Hematopoietic multipotent progenitor cell treated with erythropoietin and hydrocortisone succinate and interleukin-3 and kit ligand, for 4 days (in vitro differentiated cells): ENCODE measurements around the gene YTHDF1.

Experiments used
- DNase-seq: peaks from one replicate; pipeline ENCODE4 v3.0.0-alpha.2; 2015

The YTHDF1 gene

DNA sequence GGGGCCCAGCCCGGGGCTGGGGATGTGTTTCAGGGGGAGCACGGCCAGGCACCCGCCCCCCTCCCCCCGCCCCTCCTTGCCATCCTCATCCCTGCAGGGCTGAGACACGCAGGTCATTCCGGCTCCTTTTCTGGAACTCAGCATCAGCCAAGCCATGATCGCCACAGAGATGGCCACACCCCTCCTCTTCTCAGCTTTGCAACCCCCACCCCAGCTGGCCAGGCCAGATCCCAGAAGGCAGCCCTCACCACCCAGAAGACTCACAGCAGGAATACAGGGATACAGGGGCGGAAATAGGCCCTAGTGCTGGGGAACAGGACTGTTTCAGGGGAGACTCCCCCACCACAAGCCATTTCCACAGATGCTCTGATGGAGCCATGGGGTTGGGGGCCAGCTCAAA, 33.5 kb downstream of the YTHDF1 start:
- DNase-seq: no peak

DNA sequence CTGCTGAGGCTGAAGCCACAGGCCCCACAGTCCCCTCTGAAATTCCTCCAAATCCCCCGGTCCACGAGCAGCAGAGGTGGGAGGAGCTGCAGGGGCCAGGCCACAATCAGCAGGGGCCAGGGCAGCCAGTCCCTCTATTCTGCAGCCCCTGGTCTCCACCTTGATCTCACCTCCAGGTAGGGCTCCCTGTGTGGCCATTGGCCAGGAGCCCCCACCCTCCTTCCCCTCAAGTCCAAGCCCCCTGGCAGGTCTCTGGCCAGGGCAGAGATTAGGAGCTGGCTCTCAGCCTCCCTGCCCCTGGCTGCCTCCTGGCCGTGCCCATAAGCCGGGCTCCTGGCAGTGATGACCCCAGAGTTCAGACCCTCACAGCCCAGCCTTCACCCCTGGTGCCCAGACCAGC, 34.7 kb downstream of the YTHDF1 start:
- DNase-seq: no peak

DNA sequence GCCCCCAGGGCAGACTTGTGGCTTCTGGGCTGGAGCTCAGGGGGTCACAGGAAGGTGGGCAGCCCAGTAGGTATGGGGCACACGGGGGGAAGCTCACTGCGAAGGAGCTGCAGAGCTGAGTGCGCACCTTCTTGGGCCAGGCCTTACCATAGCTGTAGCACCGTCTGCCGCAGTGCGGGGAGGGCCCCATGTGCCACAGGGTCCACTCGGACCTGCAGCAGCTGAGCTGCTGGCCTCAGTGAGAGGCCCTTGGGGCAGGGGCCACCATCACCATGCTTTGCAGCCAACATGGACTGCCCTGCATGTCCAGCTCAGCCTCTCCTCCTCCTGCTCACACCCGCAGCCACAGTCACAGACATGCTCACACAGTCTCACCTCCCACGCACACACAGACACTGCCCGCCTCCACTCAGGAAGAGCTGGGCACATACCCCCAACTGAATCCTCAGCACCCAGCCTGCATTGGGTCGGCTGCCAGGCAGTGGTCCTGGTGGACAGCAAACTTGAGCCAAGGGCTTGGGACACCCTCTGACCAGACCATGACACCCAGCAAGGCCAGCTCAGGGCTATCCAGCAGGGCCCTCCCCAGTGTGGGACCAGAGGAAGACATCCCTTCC, 35.3 kb downstream of the YTHDF1 start:
- DNase-seq: no peak

DNA sequence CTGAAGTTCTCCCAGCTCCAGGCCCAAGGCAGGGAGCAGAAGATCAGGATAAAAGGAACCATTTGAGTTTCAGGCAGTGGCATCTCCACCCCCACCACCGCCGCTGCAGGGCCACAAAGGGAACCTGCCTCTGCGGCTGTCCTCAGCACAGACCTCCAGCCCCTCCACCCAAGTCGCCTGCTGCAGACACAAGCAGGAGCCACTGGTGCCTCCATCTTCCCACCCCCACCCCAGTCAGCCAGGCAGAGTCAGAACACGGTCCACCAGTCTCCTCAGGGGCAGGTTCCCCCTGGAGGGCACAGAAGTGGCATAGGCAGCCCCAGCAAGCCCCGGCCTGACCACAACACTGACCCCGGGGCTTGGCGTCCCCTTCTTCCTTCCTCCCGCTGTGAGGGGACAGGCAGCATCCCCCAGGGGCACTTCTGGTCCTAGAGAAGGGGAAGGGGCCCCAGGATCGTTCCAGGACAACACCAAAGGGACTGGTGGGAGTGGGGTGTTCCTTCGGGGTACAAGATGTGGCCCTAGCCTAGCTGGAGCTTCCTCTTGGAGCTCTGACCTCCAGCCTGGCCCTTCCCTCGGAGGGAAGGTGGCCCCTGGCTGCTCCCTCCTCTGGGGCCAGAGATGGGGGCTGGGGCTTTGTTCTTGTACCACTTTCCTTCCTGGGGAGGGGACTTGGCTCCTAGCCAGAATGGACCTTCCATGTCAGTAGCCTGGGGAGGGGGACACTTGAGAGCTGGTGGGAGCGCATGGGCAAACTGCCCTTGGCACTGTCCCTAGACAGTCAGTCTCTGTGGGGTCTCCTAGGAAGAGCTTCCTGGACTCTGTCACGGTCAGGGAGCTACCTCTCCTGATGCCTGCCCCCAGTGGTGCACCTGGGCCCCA, 36.0 kb downstream of the YTHDF1 start:
- DNase-seq: no peak

DNA sequence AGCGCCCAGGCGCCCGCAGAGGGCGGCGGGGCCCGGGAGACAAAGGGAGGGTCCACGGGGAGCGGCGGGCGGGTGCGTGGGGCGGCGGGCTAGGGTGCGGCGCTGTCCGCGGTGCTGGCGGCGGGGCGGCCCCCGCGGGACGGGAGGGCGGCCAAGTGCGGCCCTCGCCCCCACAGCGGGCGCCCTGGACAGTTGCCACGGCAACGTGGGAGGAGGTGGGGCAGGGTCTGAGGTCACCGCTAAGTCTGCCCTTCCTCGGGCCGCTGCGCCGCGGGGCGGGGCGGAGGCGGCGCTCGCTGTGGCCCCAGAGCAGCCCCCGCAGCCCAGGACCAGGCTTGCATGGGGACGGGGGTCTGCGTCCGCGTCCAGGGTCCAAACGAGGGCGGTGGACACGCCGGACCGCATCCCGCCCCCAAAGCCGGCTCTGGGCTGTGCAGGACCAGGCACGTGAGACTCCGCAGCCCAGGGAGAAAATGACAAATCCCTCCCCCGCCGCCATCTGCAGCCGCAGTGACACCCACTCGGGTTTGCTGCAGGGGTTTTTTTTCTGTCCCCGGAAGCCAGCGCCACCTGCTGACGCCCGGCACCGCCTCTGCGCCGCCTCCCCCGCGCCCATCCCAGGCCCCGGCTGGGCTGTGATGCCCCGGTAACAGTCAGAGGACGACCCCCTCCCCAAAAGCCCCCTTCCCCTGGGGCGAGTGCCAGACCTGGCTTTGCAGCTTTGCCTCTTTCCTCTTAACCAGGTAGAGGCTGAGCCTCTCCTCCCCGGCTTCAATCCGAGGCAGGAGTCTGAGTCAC, 36.8 kb downstream of the YTHDF1 start:
- DNase-seq: peak; percentile 52

DNA sequence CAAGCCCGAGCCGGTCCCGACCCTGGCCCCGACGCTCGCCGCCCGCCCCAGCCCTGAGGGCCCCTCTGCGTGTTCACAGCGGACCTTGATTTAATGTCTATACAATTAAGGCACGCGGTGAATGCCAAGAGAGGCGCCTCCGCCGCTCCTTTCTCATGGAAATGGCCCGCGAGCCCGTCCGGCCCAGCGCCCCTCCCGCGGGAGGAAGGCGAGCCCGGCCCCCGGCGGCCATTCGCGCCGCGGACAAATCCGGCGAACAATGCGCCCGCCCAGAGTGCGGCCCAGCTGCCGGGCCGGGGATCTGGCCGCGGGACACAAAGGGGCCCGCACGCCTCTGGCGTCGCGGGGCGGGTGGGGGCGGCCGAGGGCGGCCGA, 37.5 kb downstream of the YTHDF1 start:
- DNase-seq: no peak

DNA sequence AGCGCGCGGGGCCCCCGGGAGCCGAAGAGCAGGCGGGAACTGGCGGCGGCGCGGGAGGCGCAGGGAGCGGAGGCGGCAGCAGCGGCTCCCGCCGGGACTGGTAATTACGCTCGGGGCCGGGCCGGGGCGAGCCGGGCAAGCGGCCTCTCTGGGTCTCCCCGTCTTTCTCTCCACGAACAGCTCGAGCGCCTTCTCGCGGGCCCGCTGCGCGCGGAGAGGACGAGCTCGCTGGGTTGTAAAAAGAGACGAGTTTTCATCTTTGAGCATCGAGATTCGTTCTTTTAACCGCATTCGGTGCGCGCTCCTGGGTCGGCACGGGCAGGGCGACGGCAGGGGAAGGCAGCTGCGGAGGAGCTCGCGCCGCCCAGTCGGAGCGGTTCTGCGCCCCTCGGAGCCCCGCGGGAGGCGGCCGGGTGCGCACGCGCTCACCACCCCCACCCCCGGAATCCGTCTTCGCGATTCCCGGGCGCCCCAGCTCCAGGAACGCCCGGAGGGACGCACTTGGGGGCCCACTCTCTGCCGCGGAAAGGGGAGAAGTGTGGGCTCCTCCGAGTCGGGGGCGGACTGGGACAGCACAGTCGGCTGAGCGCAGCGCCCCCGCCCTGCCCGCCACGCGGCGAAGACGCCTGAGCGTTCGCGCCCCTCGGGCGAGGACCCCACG, 38.0 kb downstream of the YTHDF1 start:
- DNase-seq: peak; percentile 19

DNA sequence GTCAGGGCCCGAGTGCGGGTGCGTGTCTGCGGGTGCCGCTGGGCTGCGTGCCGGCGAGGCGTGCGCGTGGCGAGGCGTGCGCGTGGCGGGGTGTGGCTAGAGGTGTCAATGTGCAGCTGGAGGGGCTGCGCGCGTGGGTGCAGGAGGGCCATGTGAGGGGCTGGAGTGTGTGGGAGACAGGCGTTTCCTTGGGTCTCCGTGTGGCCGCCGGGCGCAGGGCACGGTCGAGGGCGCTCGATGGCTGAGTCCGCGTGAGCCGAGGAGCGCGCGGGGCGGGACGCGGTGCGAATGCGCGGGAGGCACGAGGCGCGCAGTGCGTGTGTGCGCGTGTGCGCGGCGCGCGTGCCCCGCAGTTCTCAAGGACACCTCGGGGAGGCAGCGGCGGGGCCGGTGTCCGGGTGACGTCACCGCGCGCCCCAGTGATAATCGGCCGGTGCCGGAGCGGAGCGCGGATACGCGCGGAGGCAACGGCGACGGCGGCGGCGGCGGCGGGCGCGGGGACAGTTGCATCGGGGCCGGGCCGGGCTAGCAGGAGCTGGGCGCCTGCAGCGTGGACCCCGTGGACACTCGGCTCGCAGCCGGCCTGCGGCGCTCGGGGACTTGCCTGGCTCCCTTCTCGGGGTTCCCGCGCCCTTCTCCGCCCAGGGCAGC, 38.7 kb downstream of the YTHDF1 start:
- DNase-seq: peak; percentile 44

DNA sequence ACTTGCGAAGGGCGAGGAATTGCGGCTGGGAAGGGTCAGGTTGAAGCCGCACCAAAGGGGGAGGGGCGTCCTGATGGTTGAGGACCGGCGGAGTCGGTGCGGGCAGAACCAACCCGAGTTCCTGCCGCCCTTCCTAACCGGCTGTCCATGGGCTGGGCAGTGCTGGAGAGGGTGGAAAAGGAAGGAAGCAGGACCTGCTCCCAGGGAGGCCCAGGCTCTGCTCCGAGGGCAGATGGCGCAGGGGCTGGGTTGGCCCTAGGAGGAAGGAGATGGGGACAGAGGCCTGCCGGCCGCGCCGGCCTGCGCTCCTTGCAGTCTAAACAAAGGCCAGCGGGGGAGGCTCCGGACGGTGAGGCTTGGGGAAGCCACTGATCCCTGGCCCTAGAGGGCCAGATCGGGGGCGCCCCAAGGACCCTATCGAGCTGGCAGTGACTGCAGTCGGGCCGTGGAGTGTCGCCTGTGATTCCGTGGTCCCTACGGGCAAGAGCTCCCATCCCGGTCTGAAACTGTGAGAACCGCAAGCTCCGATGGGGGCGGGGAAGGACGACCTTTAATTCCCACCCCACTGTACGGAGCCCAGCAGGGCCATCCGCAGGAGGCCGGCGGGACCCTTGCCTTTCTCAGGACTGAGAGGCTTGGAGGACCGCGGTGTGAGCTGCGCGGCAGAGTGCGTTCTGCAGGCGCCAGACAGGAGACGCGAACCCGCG, 39.4 kb downstream of the YTHDF1 start:
- no peak for DNase-seq

DNA sequence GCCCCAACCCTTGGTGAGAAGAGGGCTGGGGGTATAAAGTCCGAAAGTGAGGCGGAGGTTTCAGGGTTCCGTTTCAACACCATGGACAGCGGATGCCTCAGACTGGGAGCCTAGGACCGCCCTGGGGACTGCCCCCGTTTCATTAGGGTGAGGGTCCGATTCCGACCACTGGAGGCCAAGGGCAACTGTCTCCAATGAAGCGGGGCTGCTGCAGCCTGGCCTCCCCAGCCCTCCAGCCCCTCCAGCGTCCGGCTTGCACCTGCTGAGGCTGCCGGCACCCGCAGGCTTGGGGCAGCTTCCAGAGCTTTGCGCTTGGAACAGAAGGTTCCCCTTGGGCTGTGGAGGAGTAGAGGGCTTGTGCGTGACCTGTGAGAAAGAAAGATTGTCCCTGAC, 39.9 kb downstream of the YTHDF1 start:
- DNase-seq: peak; percentile 59

DNA sequence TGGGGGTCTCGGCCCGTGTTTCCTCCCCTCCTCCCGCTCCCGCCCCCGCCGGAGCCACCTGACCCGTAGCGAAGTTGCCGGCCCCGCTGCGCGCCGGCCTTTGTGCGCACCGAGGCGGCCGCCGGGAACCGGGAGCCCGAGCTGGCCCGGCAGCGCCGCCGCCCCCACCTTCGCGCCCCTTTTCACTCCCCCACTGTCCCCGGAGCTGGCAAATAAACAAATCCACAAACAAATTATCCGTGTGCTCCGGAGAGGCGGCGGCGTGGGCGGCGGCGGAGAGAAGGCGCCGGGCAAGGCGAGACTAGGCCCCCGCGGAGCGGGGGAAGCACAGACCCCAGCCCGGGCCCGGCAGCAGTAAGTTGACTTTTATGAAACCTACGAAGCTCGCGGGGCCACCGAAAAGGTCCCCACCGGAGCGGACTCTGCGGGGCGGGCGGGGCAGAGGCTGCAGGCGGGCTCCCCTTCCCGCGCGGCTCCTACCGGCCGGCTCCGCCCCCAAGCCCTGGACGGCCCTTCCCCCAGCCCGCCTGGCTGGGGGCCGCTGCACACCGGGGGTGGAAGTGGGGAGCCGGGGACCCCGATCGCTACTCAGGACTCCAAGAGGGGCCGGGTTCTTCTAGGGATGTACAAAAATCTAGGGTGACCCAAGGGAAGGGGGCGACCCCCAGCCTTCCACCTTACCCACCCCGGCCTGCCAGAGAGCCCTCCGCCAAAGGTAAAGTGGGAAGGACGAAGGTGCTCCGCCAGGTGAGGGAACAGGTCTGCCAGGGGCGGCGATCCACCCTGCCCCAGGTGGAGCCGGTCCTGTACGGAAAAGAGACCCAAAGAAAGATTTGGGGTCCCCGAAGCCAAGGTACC, 40.7 kb downstream of the YTHDF1 start:
- no peak for DNase-seq

DNA sequence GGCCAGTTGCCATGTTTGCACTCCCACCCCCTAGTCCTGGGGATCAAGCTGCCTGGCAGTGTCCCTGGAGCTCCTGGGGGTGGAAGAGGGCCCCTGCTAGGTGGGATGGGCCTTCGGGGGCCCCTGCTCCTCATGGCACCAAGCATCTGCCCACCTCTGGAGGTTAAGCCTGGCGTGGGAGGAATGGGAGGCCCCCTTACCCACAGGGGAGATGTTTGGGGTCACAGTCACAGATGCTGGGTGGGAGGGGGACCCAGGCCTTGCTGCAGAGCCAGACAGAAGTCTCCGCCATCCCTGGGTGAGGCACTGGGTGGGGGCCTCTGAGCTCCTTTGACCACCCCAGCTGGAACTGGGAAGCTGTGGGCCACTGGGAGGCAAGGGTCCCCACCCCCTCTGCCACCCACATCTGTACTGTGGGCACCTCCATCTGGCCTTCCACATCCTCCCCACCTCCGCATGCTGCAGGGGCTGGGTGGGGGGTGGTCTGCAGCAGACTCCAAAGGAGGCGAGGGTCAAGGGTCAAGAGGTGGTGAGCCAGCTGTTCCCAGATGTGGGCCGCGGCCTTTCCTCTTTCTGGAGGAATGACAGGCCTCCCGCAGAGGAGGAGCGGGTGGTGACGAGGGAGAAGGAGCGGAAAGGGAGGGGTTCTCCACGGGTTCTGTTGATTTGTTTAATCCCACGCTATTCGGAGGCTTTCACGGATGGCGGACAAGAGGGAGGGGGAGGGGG, 41.5 kb downstream of the YTHDF1 start:
- DNase-seq: no peak

DNA sequence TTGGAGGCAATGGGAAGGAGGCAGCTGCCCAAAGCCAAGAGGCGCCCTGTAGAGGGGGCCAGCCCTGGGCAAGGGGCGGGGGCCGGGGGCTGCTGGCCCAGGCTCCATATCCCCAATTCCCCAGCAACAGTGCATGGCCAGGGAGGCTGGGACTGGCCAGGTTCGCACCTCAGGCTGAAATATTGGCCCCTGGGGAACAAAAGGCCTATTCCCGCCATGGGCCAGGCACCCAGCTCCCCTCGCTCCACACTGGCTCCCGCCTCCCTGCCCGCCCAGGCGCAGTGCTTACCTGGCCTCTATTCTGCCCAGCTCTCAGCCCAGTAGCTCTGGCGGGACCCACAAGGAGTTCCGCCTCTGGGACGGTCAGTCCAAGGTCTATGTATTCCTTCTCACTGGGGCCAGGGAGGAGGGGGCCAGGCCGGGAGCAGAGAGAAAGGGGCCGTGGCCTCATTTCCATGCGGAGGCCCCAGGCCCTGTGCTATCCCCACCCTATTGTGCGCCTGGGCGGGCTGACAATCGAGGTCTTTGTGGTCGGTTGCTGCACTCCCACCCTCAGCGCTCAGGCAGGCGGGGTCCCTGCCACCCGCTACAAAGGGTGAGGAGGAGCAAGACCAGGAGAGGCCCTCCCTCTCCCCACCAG, 42.3 kb downstream of the YTHDF1 start:
- DNase-seq: no peak

DNA sequence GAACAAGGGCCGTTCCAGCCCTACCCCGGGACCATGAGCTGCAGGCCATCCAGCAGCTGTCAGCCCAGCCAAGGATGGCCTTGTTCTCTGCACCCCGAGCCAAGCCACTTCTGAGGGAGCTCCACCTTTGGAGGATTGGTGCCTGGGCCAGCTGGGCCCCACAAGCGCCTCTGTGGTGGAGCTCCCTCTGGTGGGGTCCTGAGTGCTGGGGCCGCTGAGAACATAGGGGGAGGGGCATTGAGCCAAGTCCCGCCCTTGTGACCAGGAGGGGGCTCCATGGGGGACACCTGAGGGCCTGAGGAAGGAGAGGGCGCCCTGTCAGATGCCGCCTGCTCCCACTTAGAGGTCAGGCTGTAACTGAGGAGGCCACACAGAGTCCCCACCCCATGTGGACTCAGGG, 43.2 kb downstream of the YTHDF1 start:
- peak; percentile 59 for DNase-seq

DNA sequence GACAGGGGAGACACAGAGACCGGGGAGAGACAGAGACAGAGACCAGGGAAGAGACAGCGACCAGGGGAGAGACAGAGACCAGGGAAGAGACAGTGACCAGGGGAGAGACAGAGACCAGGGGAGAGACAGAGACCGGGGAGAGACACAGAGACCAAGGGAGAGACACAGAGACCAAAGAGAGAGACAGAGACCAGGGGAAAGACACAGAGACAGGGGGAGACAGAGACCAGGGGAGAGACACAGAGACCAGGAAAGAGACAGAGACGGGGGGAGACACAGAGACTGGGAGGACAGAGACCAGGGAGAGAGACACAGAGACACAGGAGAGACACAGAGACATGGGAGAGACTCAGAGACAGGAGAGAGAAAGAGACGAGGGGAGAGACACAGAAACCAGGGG, 43.9 kb downstream of the YTHDF1 start:
- no peak for DNase-seq

DNA sequence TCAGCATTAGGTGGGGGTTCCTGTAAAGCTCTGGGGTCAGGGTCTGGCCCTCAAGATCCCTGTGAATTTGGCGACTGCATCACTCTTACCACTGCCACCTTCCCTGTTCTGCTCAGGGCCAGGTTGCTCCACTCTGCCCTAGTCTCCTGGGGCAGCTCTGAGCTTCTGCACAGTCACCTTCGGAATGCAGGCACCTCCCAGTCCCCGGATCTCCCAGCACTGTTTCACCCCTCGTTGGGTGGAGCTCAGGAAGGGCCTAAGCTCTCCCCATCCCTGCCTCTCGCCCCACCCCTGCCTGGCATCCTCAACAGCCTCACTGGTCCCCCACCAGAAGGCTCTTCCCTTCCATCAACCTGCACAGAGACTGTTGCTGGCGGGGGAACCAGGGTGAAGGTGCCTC, 46.2 kb downstream of the YTHDF1 start:
- DNase-seq: no peak

DNA sequence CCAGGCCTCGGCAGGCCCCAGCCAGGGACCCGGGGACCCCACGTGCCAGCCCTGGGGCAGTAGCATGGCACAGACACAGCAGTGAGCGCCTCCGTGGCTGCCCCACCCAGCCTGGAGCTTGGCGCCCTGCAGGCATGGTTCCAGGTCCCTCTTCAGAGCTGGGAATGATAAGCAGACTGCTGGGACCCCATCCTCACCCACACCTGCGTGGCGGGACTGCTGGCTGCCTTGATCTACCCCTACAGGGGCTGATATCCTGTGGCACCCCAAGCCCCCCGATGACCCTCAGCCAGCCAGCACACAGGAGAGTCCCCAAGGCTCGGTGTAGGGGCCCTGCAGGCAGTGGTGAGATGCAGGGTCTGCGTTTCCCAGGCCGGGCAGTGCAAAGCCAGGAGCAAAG, 47.1 kb downstream of the YTHDF1 start:
- DNase-seq: no peak

DNA sequence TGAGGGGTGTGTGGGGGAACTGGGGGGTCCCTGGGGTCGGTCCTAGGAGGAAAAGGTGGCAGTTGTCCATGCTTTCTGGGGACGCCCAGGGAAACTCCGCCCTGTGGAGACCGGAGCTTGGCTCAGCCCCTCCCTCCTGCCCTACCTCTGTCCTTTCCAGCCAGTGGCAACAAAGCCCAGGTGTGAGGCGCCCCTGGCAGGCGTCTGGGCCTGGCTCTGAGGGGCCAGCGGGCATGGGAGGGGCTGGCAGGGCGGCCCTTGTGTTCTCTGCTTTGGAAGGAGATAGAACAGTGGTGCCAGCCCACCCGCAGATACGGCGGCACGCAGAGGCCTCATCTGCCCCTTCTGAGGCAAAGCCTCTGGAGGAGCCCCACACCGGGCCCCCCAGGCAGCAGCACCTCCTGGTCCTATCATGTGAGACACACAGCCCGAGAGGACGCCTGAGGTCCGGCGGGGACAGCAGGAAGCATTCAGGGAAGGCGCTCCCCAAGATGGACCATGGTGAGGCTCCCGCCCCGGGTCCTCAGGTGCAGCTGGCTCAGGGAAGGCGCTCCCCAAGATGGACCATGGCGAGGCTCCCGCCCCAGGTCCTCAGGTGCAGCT, 47.9 kb downstream of the YTHDF1 start:
- no peak for DNase-seq
